HG03558 (cell line): ENCODE measurements around the gene STMN3.
"Not testable (repeated sequence)": the region's sequence is repeated elsewhere in the genome, so short reads cannot be mapped to it uniquely, and the experiment has no call there.

ENCODE experiments used
- ATAC-seq: cut with Tn5 transposase; IDR thresholded peaks from one replicate; pipeline ENCODE4 v1.9.1; 2021; ENCODE audit warnings: moderate number of reproducible peaks; ENCODE audit not compliant: unreplicated experiment; ENCODE audit errors: extremely low read depth

The STMN3 gene

GRCh38 chr20:63640686-63641085 lies 12.5 kb downstream of the STMN3 start:
- not testable (repeated sequence) for ATAC-seq

GRCh38 chr20:63640086-63640485 lies 13.1 kb downstream of the STMN3 start:
- ATAC-seq = no peak

GRCh38 chr20:63639093-63639975 lies 13.9 kb downstream of the STMN3 start:
- ATAC-seq = no peak

GRCh38 chr20:63636752-63637628 lies 16.2 kb downstream of the STMN3 start:
- ATAC-seq = no peak

GRCh38 chr20:63635431-63636141 lies 17.6 kb downstream of the STMN3 start:
- no peak for ATAC-seq

- ATAC-seq = no peak
These were observed 19.5 kb downstream of the STMN3 start for GRCh38 chr20:63633732-63634131.

- not testable (repeated sequence) for ATAC-seq
These were observed 21.8 kb downstream of the STMN3 start for GRCh38 chr20:63631426-63631825.

- ATAC-seq = not testable (repeated sequence)
These were observed 22.3 kb downstream of the STMN3 start for GRCh38 chr20:63630956-63631355.

- ATAC-seq = no peak
These were observed 24.8 kb downstream of the STMN3 start for GRCh38 chr20:63628246-63628975.

- ATAC-seq = no peak
These were observed 25.4 kb downstream of the STMN3 start for GRCh38 chr20:63627751-63628245.

GRCh38 chr20:63627129-63627750 lies 26.0 kb downstream of the STMN3 start:
- peak; percentile 59 for ATAC-seq

- ATAC-seq = peak; percentile 33
These were observed 26.6 kb downstream of the STMN3 start, which contains the start of gene GMEB2 for GRCh38 chr20:63626424-63627128. GMEB2 (minus strand) TSS chr20:63627101; CDS start chr20:63619397, 7,704 bp downstream.

- ATAC-seq = no peak
These were observed 27.3 kb downstream of the STMN3 start for GRCh38 chr20:63625771-63626423.

GRCh38 chr20:63624486-63624885 lies 28.7 kb downstream of the STMN3 start:
- ATAC-seq = no peak

GRCh38 chr20:63622732-63623131 lies 30.5 kb downstream of the STMN3 start:
- no peak for ATAC-seq

GRCh38 chr20:63622096-63622495 lies 31.1 kb downstream of the STMN3 start:
- ATAC-seq = no peak

- no peak for ATAC-seq
These were observed 32.2 kb downstream of the STMN3 start for GRCh38 chr20:63620991-63621390.

- ATAC-seq = no peak
These were observed 33.7 kb downstream of the STMN3 start for GRCh38 chr20:63619505-63619904.
